Fibroblast of mammary gland (primary cell): ENCODE measurements around the gene CCDC174.
"Not testable (repeated sequence)": the region's sequence is repeated elsewhere in the genome, so short reads cannot be mapped to it uniquely, and the experiment has no call there.

ENCODE experiments used
- DNase-seq: peaks from one replicate; pipeline ENCODE4 v3.0.0-alpha.2; 2010; ENCODE audit warnings: low read depth
- H3K4me3 ChIP-seq: 2 replicates; pipeline ENCODE4 v1.5.1; 2011; ENCODE audit warnings: low read depth, mild to moderate bottlenecking, low read length, moderate library complexity; ENCODE audit not compliant: control insufficient read depth
- CTCF ChIP-seq: conservative IDR thresholded peaks from 2 replicates; pipeline ENCODE4 v1.5.1; 2011; ENCODE audit warnings: low read depth, low read length, inconsistent platforms; ENCODE audit not compliant: control insufficient read depth, insufficient read depth

The CCDC174 gene

GRCh38 chr3:14608298-14608697 is 43.3 kb upstream of the CCDC174 start:
- no peak for TF ChIP-seq CTCF
- no peak for DNase-seq
- H3K4me3 ChIP-seq: no peak overlapping the region

- DNase-seq: not testable (repeated sequence)
Measured at GRCh38 chr3:14609058-14609457, 42.5 kb upstream of the CCDC174 start.

GRCh38 chr3:14609506-14609905 is 42.1 kb upstream of the CCDC174 start:
- DNase-seq: peak; percentile 14
- no peak for TF ChIP-seq CTCF
- no peak overlapping the region for H3K4me3 ChIP-seq

More at GRCh38 chr3:14609058-14609457, 42.5 kb upstream of the CCDC174 start:
- not testable (repeated sequence) for H3K4me3 ChIP-seq

- DNase-seq: no peak
- no peak for TF ChIP-seq CTCF
- no peak overlapping the region for H3K4me3 ChIP-seq
Measured at GRCh38 chr3:14609941-14610340, 41.6 kb upstream of the CCDC174 start.

- no peak for TF ChIP-seq CTCF
- DNase-seq: no peak
- no peak overlapping the region for H3K4me3 ChIP-seq
Measured at GRCh38 chr3:14614189-14614588, 37.4 kb upstream of the CCDC174 start.

GRCh38 chr3:14614862-14615261 is 36.7 kb upstream of the CCDC174 start:
- no peak for TF ChIP-seq CTCF
- H3K4me3 ChIP-seq: no peak overlapping the region
- DNase-seq: no peak

GRCh38 chr3:14616606-14617507 is 34.7 kb upstream of the CCDC174 start:
- DNase-seq: no peak
- no peak overlapping the region for H3K4me3 ChIP-seq
- no peak for TF ChIP-seq CTCF
